Mesenchymal stem cell (in vitro differentiated cells and primary cell): ENCODE results near the gene RSPH3.

Experiments
- DNase-seq: peaks from one replicate; pipeline ENCODE4 v3.0.0-alpha.2; 2013
- H2AFZ ChIP-seq: one replicate; pipeline ENCODE4 v1.6.1; 2013; ENCODE audit warnings: low read depth, mild to moderate bottlenecking, control low read depth, inconsistent platforms, low read length, moderate library complexity
- H2AK5ac ChIP-seq: 2 replicates; pipeline ENCODE4 v1.6.1; 2013; ENCODE audit warnings: low read length, moderate library complexity, mild to moderate bottlenecking, inconsistent platforms; ENCODE audit not compliant: severe bottlenecking
- H2BK120ac ChIP-seq: one replicate; pipeline ENCODE4 v1.6.1; 2013; ENCODE audit warnings: low read depth, mild to moderate bottlenecking, inconsistent platforms, low read length, moderate library complexity
- H2BK12ac ChIP-seq, 2 experiments: one replicate each; pipeline ENCODE4 v1.6.1; 2013; ENCODE audit warnings: inconsistent platforms in 2 of 2, low read length in 2 of 2, mild to moderate bottlenecking in 2 of 2, moderate library complexity in 2 of 2, control low read depth in 1 of 2
- H2BK15ac ChIP-seq: one replicate; pipeline ENCODE4 v1.6.1; 2013; ENCODE audit warnings: mild to moderate bottlenecking, low read depth, inconsistent platforms; ENCODE audit not compliant: poor library complexity, severe bottlenecking
- H2BK5ac ChIP-seq: 2 replicates; pipeline ENCODE4 v1.6.1; 2013; ENCODE audit warnings: low read depth, mild to moderate bottlenecking, low read length, control low read depth, inconsistent platforms; ENCODE audit not compliant: poor library complexity, severe bottlenecking
- H3K14ac ChIP-seq, 2 experiments: one replicate each; pipeline ENCODE4 v1.6.1; 2013; ENCODE audit warnings: inconsistent platforms in 2 of 2, low read length in 2 of 2, control low read depth in 1 of 2, mild to moderate bottlenecking in 1 of 2, moderate library complexity in 1 of 2
- H3K18ac ChIP-seq, 2 experiments: one replicate each; pipeline ENCODE4 v1.6.1; 2013; ENCODE audit warnings: inconsistent platforms in 2 of 2, low read length in 2 of 2, control low read depth in 1 of 2, low read depth in 1 of 2, mild to moderate bottlenecking in 1 of 2
- H3K23ac ChIP-seq, 2 experiments: one replicate each; pipeline ENCODE4 v1.6.1; 2013; ENCODE audit warnings: inconsistent platforms in 2 of 2, low read length in 2 of 2, mild to moderate bottlenecking in 2 of 2, moderate library complexity in 2 of 2, control low read depth in 1 of 2
- H3K27ac ChIP-seq: 2 replicates; pipeline ENCODE4 v1.5.1; 2013; ENCODE audit warnings: mild to moderate bottlenecking, moderate library complexity, low read length, control low read depth, inconsistent platforms; ENCODE audit not compliant: poor library complexity, severe bottlenecking
- H3K27me3 ChIP-seq, 2 experiments: 2 replicates each; pipeline versions ENCODE4 v1.6.1 to v1.7.0; 2013; ENCODE audit warnings: low read length in 2 of 2, mild to moderate bottlenecking in 2 of 2, moderate library complexity in 2 of 2, control low read depth in 1 of 2, inconsistent platforms in 1 of 2; ENCODE audit not compliant: control insufficient read depth in 1 of 2, insufficient read depth in 1 of 2
- H3K36me3 ChIP-seq, 2 experiments: 2 replicates each; pipeline versions ENCODE4 v1.6.1 to v1.7.0; 2013; ENCODE audit warnings: low read length in 2 of 2, control low read depth in 1 of 2, inconsistent platforms in 1 of 2, low read depth in 1 of 2, mild to moderate bottlenecking in 1 of 2; ENCODE audit not compliant: insufficient read depth in 2 of 2, control insufficient read depth in 1 of 2
- H3K4ac ChIP-seq, 2 experiments: one replicate each; pipeline ENCODE4 v1.6.1; 2013; ENCODE audit warnings: inconsistent platforms in 2 of 2, low read length in 2 of 2, mild to moderate bottlenecking in 2 of 2, moderate library complexity in 2 of 2, control low read depth in 1 of 2, low read depth in 1 of 2
- H3K4me1 ChIP-seq: 2 replicates; pipeline ENCODE4 v1.6.1; 2013; ENCODE audit warnings: low read depth, low read length, control low read depth; ENCODE audit not compliant: control insufficient read depth, insufficient read depth
- H3K4me2 ChIP-seq: 2 replicates; pipeline ENCODE4 v1.6.1; 2013; ENCODE audit warnings: low read length, mild to moderate bottlenecking, inconsistent platforms; ENCODE audit not compliant: poor library complexity, severe bottlenecking
- H3K4me3 ChIP-seq, 2 experiments: 2 replicates each; pipeline versions ENCODE4 v1.5.1 to v1.7.0; 2013; ENCODE audit warnings: low read length in 2 of 2, mild to moderate bottlenecking in 2 of 2, control low read depth in 1 of 2, low read depth in 1 of 2; ENCODE audit not compliant: insufficient read depth in 1 of 2
- H3K79me1 ChIP-seq: replicated peaks from 2 replicates; pipeline ENCODE4 v1.6.1; 2013; ENCODE audit warnings: mild to moderate bottlenecking, control low read depth, low read length, inconsistent platforms; ENCODE audit not compliant: poor library complexity, severe bottlenecking
- H3K9ac ChIP-seq: 2 replicates; pipeline ENCODE4 v1.7.0; 2013; ENCODE audit warnings: mild to moderate bottlenecking, low read length, moderate library complexity
- H3K9me3 ChIP-seq: 2 replicates; pipeline ENCODE4 v1.7.0; 2013; ENCODE audit warnings: mild to moderate bottlenecking, low read length; ENCODE audit not compliant: control insufficient read depth
- H4K8ac ChIP-seq: one replicate; pipeline ENCODE4 v1.6.1; 2013; ENCODE audit warnings: inconsistent platforms, mild to moderate bottlenecking, low read length, moderate library complexity
- H4K91ac ChIP-seq: one replicate; pipeline ENCODE4 v1.6.1; 2013; ENCODE audit warnings: mild to moderate bottlenecking, low read length, inconsistent platforms
- WGBS: methylation state at CpG from one replicate; pipeline ENCODE4 v1.1.7; 2013; ENCODE audit warnings: mixed read lengths; 5-methylcytosine and 5-hydroxymethylcytosine counted together

RSPH3 gene

DNA sequence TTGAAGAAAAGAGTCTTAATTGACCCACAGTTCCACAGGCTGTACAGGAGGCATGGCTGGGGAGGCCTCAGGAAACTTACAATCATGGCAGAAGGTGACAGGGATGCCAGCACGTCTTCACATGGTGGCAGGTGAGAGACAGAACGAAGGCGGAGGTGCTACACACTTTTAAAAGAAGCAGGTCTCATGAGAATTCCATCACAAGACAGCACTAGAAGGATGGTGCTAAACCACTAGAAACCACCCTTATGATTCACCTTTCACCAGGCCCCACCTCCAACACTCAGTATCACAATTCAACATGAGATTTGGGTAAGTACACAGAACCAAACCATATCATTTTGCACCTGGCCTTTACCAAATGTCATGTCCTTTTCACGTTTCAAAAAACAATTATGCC is 23.9 kb upstream of the RSPH3 start:
- no peak overlapping the region for H4K91ac ChIP-seq

GRCh38 chr6:159020011-159020410 is 20.0 kb upstream of the RSPH3 start:
- no peaks in the 10 kb centered on the region for H3K79me1 ChIP-seq
- no peak overlapping the region for H3K4ac ChIP-seq
- H3K4me1 ChIP-seq, result no peaks in the 10 kb centered on the region
- H2BK12ac ChIP-seq, result no peak overlapping the region
- H3K27me3 ChIP-seq, result no peaks in the 10 kb centered on the region
- H2BK120ac ChIP-seq, result no peak overlapping the region
- H3K14ac ChIP-seq, result no peak overlapping the region
- H3K36me3 ChIP-seq, result no peaks in the 10 kb centered on the region
- no peak overlapping the region for H3K18ac ChIP-seq
- no peak overlapping the region for H3K23ac ChIP-seq
- H3K9ac ChIP-seq, result no peak overlapping the region
- H2AK5ac ChIP-seq, result no peak overlapping the region
- H3K4me3 ChIP-seq, result no peak overlapping the region
- peaks cover 7% of the 10 kb centered on the region for H3K9me3 ChIP-seq
- no peak overlapping the region for H4K91ac ChIP-seq
- DNase-seq, result no peak
- no peak overlapping the region for H3K27ac ChIP-seq
- no peak overlapping the region for H4K8ac ChIP-seq
- no peak overlapping the region for H3K4me2 ChIP-seq
- WGBS, result 93% methylated on average over 2 of the region's 2 CpGs
- H2AFZ ChIP-seq, result no peak overlapping the region
- no peak overlapping the region for H2BK15ac ChIP-seq
- no peak overlapping the region for H2BK5ac ChIP-seq

More for the DNA sequence above, 23.9 kb upstream of the RSPH3 start:
- Histone ChIP-seq H2BK5ac (no peak overlapping the region), H3K79me1 (no peaks in the 10 kb centered on the region), H3K14ac (no peak overlapping the region), H3K9ac (no peak overlapping the region), H3K23ac (no peak overlapping the region), H3K27me3 (no peaks in the 10 kb centered on the region), H2BK15ac (no peak overlapping the region), H3K9me3 (peaks cover 8% of the 10 kb centered on the region), H3K27ac (no peak overlapping the region), H3K4me1 (no peaks in the 10 kb centered on the region), H2AFZ (no peak overlapping the region), H2BK12ac (no peak overlapping the region), H3K18ac (no peak overlapping the region), H3K36me3 (no peaks in the 10 kb centered on the region), H2BK120ac (no peak overlapping the region), H2AK5ac (no peak overlapping the region), H4K8ac (no peak overlapping the region), H3K4ac (no peak overlapping the region), H3K4me3 (no peak overlapping the region), H3K4me2 (no peak overlapping the region)
- no peak for DNase-seq
- 76% methylated on average over 4 of the region's 4 CpGs for WGBS

DNA sequence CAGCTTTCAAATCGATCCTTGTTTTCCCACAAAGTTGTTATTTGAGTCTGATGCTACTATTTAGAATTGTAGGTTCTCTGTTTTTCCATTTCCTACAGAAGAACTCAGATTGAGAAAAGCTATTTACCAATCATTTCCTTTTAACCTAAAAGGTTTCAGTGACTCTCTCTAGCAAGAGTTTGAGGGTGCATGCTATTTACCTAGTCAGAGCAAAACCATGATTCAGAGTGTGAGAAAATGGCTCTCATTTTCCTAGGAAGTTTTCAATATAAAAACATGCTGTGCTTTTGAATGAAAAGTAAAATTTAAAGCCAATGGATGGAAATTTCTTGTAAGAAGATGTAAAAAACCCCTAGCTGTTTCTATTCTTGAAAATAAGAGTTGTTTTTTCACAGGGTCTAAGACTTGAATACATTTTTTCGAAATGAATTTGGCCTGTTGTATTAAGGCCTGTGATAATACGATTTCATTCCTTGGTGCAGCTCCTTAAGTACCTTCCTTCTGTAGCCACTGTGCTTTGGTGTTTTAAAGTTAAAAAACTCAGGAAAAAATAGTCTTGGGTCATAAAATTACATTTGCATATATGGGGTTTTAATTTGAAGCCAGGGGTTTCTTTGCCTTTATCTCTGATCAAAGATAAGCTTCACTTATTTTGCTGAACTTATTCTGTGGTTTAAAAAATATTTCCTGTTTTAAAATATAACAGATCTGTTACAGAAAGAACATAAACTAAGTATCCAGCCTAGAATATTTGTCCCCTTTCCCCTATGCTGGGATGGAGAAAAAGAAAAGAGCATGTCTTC is 18.0 kb upstream of the RSPH3 start:
- no peak overlapping the region for H2AK5ac ChIP-seq
- H4K91ac ChIP-seq, result no peak overlapping the region
- no peak overlapping the region for H3K4ac ChIP-seq
- no peaks in the 10 kb centered on the region for H3K9me3 ChIP-seq
- no peak overlapping the region for H3K14ac ChIP-seq
- no peak overlapping the region for H3K4me2 ChIP-seq
- no peak overlapping the region for H2BK15ac ChIP-seq
- 96% methylated on average over 2 of the region's 3 CpGs for WGBS
- no peaks in the 10 kb centered on the region for H3K27me3 ChIP-seq
- no peak overlapping the region for H2AFZ ChIP-seq
- H3K23ac ChIP-seq, result no peak overlapping the region
- H3K4me3 ChIP-seq, result no peak overlapping the region
- no peak overlapping the region for H4K8ac ChIP-seq
- H2BK120ac ChIP-seq, result no peak overlapping the region
- H3K18ac ChIP-seq, result no peak overlapping the region
- no peaks in the 10 kb centered on the region for H3K4me1 ChIP-seq
- no peaks in the 10 kb centered on the region for H3K79me1 ChIP-seq
- no peak for DNase-seq
- no peak overlapping the region for H3K9ac ChIP-seq
- H3K27ac ChIP-seq, result no peak overlapping the region
- H2BK5ac ChIP-seq, result no peak overlapping the region
- H2BK12ac ChIP-seq, result no peak overlapping the region
- no peaks in the 10 kb centered on the region for H3K36me3 ChIP-seq

DNA sequence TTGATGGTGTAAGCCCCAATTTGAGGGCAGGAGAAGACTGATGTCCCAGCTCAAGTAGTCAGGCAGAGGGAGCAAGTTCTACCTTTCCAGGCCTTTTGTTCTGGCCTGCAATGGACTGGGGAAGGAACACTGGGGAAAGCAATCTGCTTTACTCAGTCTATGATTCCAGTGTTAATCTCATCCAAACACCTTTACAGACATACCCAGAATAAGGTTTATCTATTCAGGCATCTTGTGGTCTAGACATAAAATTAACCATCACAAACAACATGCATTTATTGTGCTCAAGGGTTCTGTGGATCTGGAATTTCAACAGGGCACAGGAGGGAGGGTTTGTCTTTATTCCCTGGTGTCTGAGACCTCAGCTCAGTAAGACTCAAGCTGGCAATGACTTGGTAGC is 14.4 kb upstream of the RSPH3 start:
- Histone ChIP-seq H4K8ac (no peak overlapping the region), H3K18ac (no peak overlapping the region), H3K9ac (no peak overlapping the region), H2BK120ac (no peak overlapping the region), H3K4ac (no peak overlapping the region), H3K9me3 (no peaks in the 10 kb centered on the region), H3K23ac (no peak overlapping the region), H2AK5ac (no peak overlapping the region), H4K91ac (no peak overlapping the region), H3K4me3 (no peak overlapping the region), H3K4me2 (no peak overlapping the region), H2BK5ac (no peak overlapping the region), H3K4me1 (no peaks in the 10 kb centered on the region), H3K79me1 (no peaks in the 10 kb centered on the region), H2BK15ac (no peak overlapping the region), H2BK12ac (no peak overlapping the region), H3K14ac (no peak overlapping the region), H2AFZ (no peak overlapping the region), H3K27ac (no peak overlapping the region), H3K27me3 (no peaks in the 10 kb centered on the region), H3K36me3 (no peaks in the 10 kb centered on the region)
- no peak for DNase-seq
